Astrocyte (in vitro differentiated cells and primary cell): Measurements from ENCODE around the gene FAM222A. TPM values are rescaled to one million over a fixed set of nuclear protein-coding genes. Genes with fewer than 3 reads are reported as not detected.

ENCODE experiments used
- DNase-seq: peaks from one replicate; pipeline ENCODE4 v3.0.0-alpha.2; 2010; ENCODE audit warnings: low read depth
- FAIRE-seq: peaks from 2 replicates; lab custom pipeline; 2011; peaks lifted over from hg19 to GRCh38; lab: Jason Lieb, UNC
- H2AFZ ChIP-seq: 2 replicates; pipeline ENCODE4 v1.6.0; 2012; ENCODE audit warnings: low read depth, low read length, inconsistent platforms
- H3K27ac ChIP-seq: 2 replicates; pipeline ENCODE4 v1.5.1; 2011; ENCODE audit warnings: low read depth, low read length, inconsistent platforms
- H3K27me3 ChIP-seq: 2 replicates; pipeline ENCODE4 v1.6.0; 2011; ENCODE audit warnings: low read length, inconsistent platforms; ENCODE audit not compliant: insufficient read depth
- H3K36me3 ChIP-seq: 2 replicates; pipeline ENCODE4 v1.5.1; 2011; ENCODE audit warnings: low read length, inconsistent platforms; ENCODE audit not compliant: insufficient read depth
- H3K4me1 ChIP-seq: 2 replicates; pipeline ENCODE4 v1.5.1; 2011; ENCODE audit warnings: low read length, inconsistent platforms; ENCODE audit not compliant: insufficient read depth
- H3K4me2 ChIP-seq: 2 replicates; pipeline ENCODE4 v1.6.0; 2012; ENCODE audit warnings: low read length, inconsistent platforms
- H3K4me3 ChIP-seq: 2 replicates; pipeline ENCODE4 v1.5.1; 2011; ENCODE audit warnings: low read depth, mild to moderate bottlenecking, low read length, inconsistent platforms; ENCODE audit not compliant: insufficient read depth
- H3K79me2 ChIP-seq: 2 replicates; pipeline ENCODE4 v1.6.0; 2012; ENCODE audit warnings: mild to moderate bottlenecking, low read length, inconsistent platforms; ENCODE audit not compliant: insufficient read depth
- H3K9ac ChIP-seq: 2 replicates; pipeline ENCODE4 v1.6.0; 2012; ENCODE audit warnings: mild to moderate bottlenecking, low read length, inconsistent platforms
- H3K9me3 ChIP-seq: 2 replicates; pipeline ENCODE4 v1.5.1; 2012; ENCODE audit warnings: low read depth, mild to moderate bottlenecking, low read length, inconsistent platforms; ENCODE audit not compliant: insufficient read depth
- H4K20me1 ChIP-seq: 2 replicates; pipeline ENCODE4 v1.6.0; 2012; ENCODE audit warnings: low read length, inconsistent platforms; ENCODE audit not compliant: insufficient read depth
- H3K27ac Mint-ChIP-seq: one replicate; pipeline ENCODE4 v1.8.0; 2021; ENCODE audit warnings: mild to moderate bottlenecking, mixed read lengths; ENCODE audit not compliant: unreplicated experiment
- H3K27me3 Mint-ChIP-seq: one replicate; pipeline ENCODE4 v1.8.0; 2021; ENCODE audit warnings: low read depth, mixed read lengths; ENCODE audit not compliant: unreplicated experiment
- H3K36me3 Mint-ChIP-seq: one replicate; pipeline ENCODE4 v1.8.0; 2021; ENCODE audit warnings: low read depth, mixed read lengths; ENCODE audit not compliant: unreplicated experiment
- H3K4me1 Mint-ChIP-seq: one replicate; pipeline ENCODE4 v1.8.0; 2021; ENCODE audit warnings: low read depth, mixed read lengths; ENCODE audit not compliant: unreplicated experiment
- H3K4me3 Mint-ChIP-seq: one replicate; pipeline ENCODE4 v1.8.0; 2021; ENCODE audit warnings: mild to moderate bottlenecking, moderate library complexity, mixed read lengths; ENCODE audit not compliant: unreplicated experiment
- H3K9me3 Mint-ChIP-seq: one replicate; pipeline ENCODE4 v1.8.0; 2021; ENCODE audit warnings: mild to moderate bottlenecking, mixed read lengths; ENCODE audit not compliant: unreplicated experiment
- EZH2 ChIP-seq: IDR thresholded peaks from 2 replicates; pipeline ENCODE4 v1.6.1; 2012; ENCODE audit warnings: mild to moderate bottlenecking, low read length, inconsistent platforms; ENCODE audit not compliant: insufficient read depth
- total RNA-seq: library from RNA; stranded (reverse); gene quantifications from 2 replicates; pipeline ENCODE4 v1.2.1, GENCODE V29; 2021
- TF ChIP-seq, protein P1 (sequence below): IDR thresholded peaks from 2 replicates; pipeline ENCODE4 v1.5.1; 2011; ENCODE audit warnings: low read depth, mild to moderate bottlenecking, inconsistent platforms, low read length, moderate library complexity; ENCODE audit not compliant: insufficient read depth

FAM222A gene
- total RNA-seq, 1 donor from 2014 or later: 1.2 TPM

DNA sequence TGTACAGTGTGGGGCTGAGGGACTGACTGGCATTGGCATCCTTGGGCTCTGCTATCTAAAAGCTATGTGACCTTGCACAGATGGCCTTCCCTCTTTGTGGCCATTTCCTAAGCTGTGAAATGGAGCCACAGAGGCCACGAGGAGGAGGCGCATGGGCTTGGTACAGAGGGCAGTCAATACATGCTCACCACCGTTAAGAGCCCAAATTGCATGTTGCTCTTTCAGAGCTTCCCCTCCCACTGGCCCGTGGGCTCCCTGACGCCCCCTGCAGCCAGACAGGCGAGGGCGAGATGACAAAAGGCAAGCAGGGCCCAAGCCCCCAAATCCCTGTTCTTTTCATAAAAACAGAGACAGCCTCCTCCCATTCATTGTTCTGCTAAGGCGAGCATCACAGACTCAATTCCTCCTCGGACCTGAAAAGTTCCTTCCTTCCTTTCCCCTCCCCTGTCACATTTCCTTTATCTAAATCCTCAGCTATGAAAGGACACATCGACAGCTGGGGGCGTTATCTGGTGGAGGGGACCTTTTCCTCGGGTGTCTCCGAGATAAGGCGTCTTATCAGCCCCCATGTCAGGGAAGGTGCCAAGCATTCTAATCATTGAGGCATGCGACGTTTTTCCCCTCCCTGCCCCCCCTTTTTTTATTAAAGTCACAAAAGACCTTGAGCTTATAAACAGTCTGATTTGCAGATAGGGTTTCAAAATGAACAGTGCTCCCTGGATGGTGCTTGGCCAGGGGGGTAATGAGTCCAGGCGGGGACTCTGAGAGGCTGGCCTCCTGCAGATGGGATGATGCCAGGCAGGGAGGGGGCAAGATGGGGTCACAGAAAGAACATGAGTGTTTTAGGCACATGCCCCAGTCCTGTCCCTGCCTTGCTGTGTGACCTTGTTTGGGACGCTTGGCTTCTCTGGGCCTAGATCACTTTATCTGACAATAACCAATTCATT, 26.4 kb downstream of the FAM222A start:
- Histone ChIP-seq H3K4me1 (peaks cover 6% of the 10 kb centered on the region), H3K9me3 (no peaks in the 10 kb centered on the region), H4K20me1 (no peaks in the 10 kb centered on the region), H3K79me2 (no peaks in the 10 kb centered on the region), H2AFZ (no peak overlapping the region), H3K9ac (no peak overlapping the region), H3K4me2 (no peak overlapping the region), H3K36me3 (no peaks in the 10 kb centered on the region), H3K27ac (no peak overlapping the region), H3K27me3 (peaks cover 8% of the 10 kb centered on the region), H3K4me3 (no peak overlapping the region)
- DNase-seq (no peak), FAIRE-seq (no peak)
- H3K27me3 Mint-ChIP-seq: peaks cover 31% of the 10 kb centered on the region
- peaks cover 2% of the 10 kb centered on the region for H3K4me1 Mint-ChIP-seq
- H3K4me3 Mint-ChIP-seq: no peak overlapping the region
- no peaks in the 10 kb centered on the region for H3K9me3 Mint-ChIP-seq
- TF ChIP-seq, protein P1, sequence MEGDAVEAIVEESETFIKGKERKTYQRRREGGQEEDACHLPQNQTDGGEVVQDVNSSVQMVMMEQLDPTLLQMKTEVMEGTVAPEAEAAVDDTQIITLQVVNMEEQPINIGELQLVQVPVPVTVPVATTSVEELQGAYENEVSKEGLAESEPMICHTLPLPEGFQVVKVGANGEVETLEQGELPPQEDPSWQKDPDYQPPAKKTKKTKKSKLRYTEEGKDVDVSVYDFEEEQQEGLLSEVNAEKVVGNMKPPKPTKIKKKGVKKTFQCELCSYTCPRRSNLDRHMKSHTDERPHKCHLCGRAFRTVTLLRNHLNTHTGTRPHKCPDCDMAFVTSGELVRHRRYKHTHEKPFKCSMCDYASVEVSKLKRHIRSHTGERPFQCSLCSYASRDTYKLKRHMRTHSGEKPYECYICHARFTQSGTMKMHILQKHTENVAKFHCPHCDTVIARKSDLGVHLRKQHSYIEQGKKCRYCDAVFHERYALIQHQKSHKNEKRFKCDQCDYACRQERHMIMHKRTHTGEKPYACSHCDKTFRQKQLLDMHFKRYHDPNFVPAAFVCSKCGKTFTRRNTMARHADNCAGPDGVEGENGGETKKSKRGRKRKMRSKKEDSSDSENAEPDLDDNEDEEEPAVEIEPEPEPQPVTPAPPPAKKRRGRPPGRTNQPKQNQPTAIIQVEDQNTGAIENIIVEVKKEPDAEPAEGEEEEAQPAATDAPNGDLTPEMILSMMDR: no peak
- no peak for TF ChIP-seq EZH2
- H3K27ac Mint-ChIP-seq: no peak overlapping the region
- peaks cover 4% of the 10 kb centered on the region for H3K36me3 Mint-ChIP-seq

DNA sequence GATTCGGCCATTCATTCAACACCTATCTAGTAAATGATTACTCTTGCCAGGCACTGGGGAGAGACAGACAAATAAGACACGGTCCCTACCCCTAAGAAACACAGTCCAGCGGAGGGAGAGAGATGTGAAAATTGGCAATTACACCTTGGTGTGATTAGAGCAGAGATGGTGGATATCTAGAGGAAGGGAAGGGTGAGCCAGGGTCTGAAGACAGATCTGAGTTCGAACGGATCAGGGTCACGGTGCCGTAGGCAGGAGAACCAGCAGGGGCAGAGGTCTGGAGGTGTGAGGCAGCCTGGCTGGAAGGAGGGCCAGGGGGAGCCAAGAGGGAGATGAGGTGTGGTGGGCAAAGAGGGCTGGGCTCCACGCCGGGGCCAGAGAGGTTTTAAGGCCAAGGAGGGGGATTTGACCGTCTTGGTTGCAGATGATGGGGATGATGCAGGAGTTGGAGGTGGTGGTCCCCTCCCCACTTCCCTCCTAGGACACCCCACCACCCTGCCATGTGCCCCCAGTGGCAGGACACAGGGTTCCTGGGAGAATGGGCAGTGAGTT, 27.1 kb downstream of the FAM222A start:
- H4K20me1 ChIP-seq: no peaks in the 10 kb centered on the region
- Mint-ChIP-seq H3K27ac (no peak overlapping the region), H3K27me3 (peaks cover 26% of the 10 kb centered on the region), H3K4me1 (peaks cover 2% of the 10 kb centered on the region), H3K36me3 (peaks cover 2% of the 10 kb centered on the region), H3K9me3 (no peaks in the 10 kb centered on the region), H3K4me3 (no peak overlapping the region)
- no peak overlapping the region for H3K27ac ChIP-seq
- no peak for DNase-seq
- no peak for FAIRE-seq
- H3K4me1 ChIP-seq: peaks cover 6% of the 10 kb centered on the region
- peaks cover 3% of the 10 kb centered on the region for H3K27me3 ChIP-seq
- TF ChIP-seq, protein P1: no peak
- no peak for TF ChIP-seq EZH2
- H3K79me2 ChIP-seq: no peaks in the 10 kb centered on the region
- no peak overlapping the region for H3K4me3 ChIP-seq
- H3K4me2 ChIP-seq: no peak overlapping the region
- H3K36me3 ChIP-seq: no peaks in the 10 kb centered on the region
- H2AFZ ChIP-seq: no peak overlapping the region
- no peak overlapping the region for H3K9ac ChIP-seq
- no peaks in the 10 kb centered on the region for H3K9me3 ChIP-seq
